SK-N-SH (cell line): Measurements from ENCODE around the gene FOXRED1.

ENCODE experiments used
- CTCF ChIP-seq: fragments of 200-600 bp; sonication (generic); IDR thresholded peaks from 2 replicates; pipeline ENCODE4 v1.6.1; 2017; ENCODE audit warnings: antibody characterized with exemption, mild to moderate bottlenecking, moderate library complexity
- EP300 ChIP-seq, 2 experiments: IDR thresholded peaks; 2 replicates each; pipeline versions ENCODE4 v1.4.0 to v1.6.1; 2012; ENCODE audit warnings: borderline replicate concordance in 1 of 2, low read depth in 1 of 2, low read length in 1 of 2
- MXI1 ChIP-seq: IDR thresholded peaks from 2 replicates; pipeline ENCODE4 v1.6.1; 2012; ENCODE audit warnings: mild to moderate bottlenecking, low read depth, low read length, improper control_type of control experiment
- REST ChIP-seq: IDR thresholded peaks from 2 replicates; pipeline ENCODE4 v1.6.1; 2012; ENCODE audit warnings: mild to moderate bottlenecking, low read depth, low read length, moderate library complexity
- YY1 ChIP-seq: IDR thresholded peaks from 2 replicates; pipeline ENCODE4 v1.4.0; 2012; ENCODE audit warnings: low read depth, mild to moderate bottlenecking

GRCh38 chr11:126318574-126319373 is 49.8 kb downstream of the FOXRED1 start:
- TF ChIP-seq CTCF = no peak
- 0 out of 2 replicates have a peak, but pooled peaks have one; percentile 32 for TF ChIP-seq MXI1
- TF ChIP-seq EP300 (IDR thresholded peaks at IDR 0.05; ENCODE audit: borderline replicate concordance in 1 of 2, low read depth in 1 of 2, low read length in 1 of 2) = peak; percentile 13 to 52; a peak in 1 of 4 replicates
- peak; percentile 40; the same call in 1 of the 2 replicates for TF ChIP-seq YY1
- TF ChIP-seq REST = peak; percentile 40; the same call in 1 of the 2 replicates
